GM18909 (cell line): Measurements from ENCODE around the gene MRPS31.
"Not testable (repeated sequence)": the region's sequence is repeated elsewhere in the genome, so short reads cannot be mapped to it uniquely, and the experiment has no call there.

Experiments used
- ATAC-seq: cut with Tn5 transposase; IDR thresholded peaks from one replicate; pipeline ENCODE4 v1.9.1; 2021; ENCODE audit warnings: mild to moderate bottlenecking; ENCODE audit not compliant: unreplicated experiment, poor library complexity

Gene MRPS31

GRCh38 chr13:40764587-40765403 is 6.2 kb downstream of the MRPS31 start:
- no peak for ATAC-seq

- ATAC-seq: no peak
These were observed 8.1 kb downstream of the MRPS31 start for GRCh38 chr13:40762849-40763248.

GRCh38 chr13:40758811-40759210 is 12.2 kb downstream of the MRPS31 start:
- no peak for ATAC-seq

GRCh38 chr13:40756042-40756441 is 14.9 kb downstream of the MRPS31 start:
- peak; percentile 47 for ATAC-seq

- ATAC-seq: no peak
These were observed 15.8 kb downstream of the MRPS31 start for GRCh38 chr13:40755082-40755700.

GRCh38 chr13:40749327-40749726 is 21.7 kb downstream of the MRPS31 start:
- no peak for ATAC-seq

GRCh38 chr13:40735232-40735548 is 35.8 kb downstream of the MRPS31 start:
- not testable (repeated sequence) for ATAC-seq

- ATAC-seq: not testable (repeated sequence)
These were observed 36.3 kb downstream of the MRPS31 start for GRCh38 chr13:40734536-40735231.

- ATAC-seq: no peak
These were observed 38.3 kb downstream of the MRPS31 start for GRCh38 chr13:40732658-40733057.

- ATAC-seq: no peak
These were observed 42.4 kb downstream of the MRPS31 start for GRCh38 chr13:40728595-40728994.

GRCh38 chr13:40714433-40714832 is 56.6 kb downstream of the MRPS31 start:
- not testable (repeated sequence) for ATAC-seq

- ATAC-seq: no peak
These were observed 64.6 kb downstream of the MRPS31 start for GRCh38 chr13:40706439-40706838.

- ATAC-seq: peak; percentile 73
These were observed 73.3 kb downstream of the MRPS31 start for GRCh38 chr13:40697711-40698110.

- ATAC-seq: no peak
These were observed 76.6 kb downstream of the MRPS31 start for GRCh38 chr13:40694426-40694825.

GRCh38 chr13:40692946-40693345 is 78.0 kb downstream of the MRPS31 start:
- ATAC-seq: peak; percentile 68

- ATAC-seq: no peak
These were observed 82.2 kb downstream of the MRPS31 start for GRCh38 chr13:40688781-40689180.

- no peak for ATAC-seq
These were observed 88.3 kb downstream of the MRPS31 start for GRCh38 chr13:40682449-40683240.

- no peak for ATAC-seq
These were observed 89.4 kb downstream of the MRPS31 start for GRCh38 chr13:40681341-40682146.

GRCh38 chr13:40680659-40681323 is 90.2 kb downstream of the MRPS31 start:
- no peak for ATAC-seq
